Measurements from ENCODE around the gene TMEM256.

Gene TMEM256

GRCh38 chr17:7437369-7437863, 33.5 kb upstream of the TMEM256 start:
- H3K4me3 Mint-ChIP-seq: peak overlapping the region; percentile 90
- ATAC-seq: no peak
- H3K4me1 Mint-ChIP-seq: peaks cover 43% of the 10 kb centered on the region
- H3K36me3 Mint-ChIP-seq: peaks cover 21% of the 10 kb centered on the region
- no peaks in the 10 kb centered on the region for H3K9me3 Mint-ChIP-seq
- H3K27ac Mint-ChIP-seq: no peak overlapping the region
- H3K27me3 Mint-ChIP-seq: peaks cover 43% of the 10 kb centered on the region

- Mint-ChIP-seq H3K36me3 (peaks cover 21% of the 10 kb centered on the region), H3K4me3 (peak overlapping the region; percentile 90), H3K27ac (peak overlapping the region; percentile 81), H3K27me3 (peaks cover 36% of the 10 kb centered on the region), H3K9me3 (no peaks in the 10 kb centered on the region), H3K4me1 (peaks cover 43% of the 10 kb centered on the region)
- ATAC-seq: peak; percentile 68
Observed at GRCh38 chr17:7436556-7437368, 32.9 kb upstream of the TMEM256 start.

GRCh38 chr17:7435676-7436555, 32.0 kb upstream of the TMEM256 start:
- Mint-ChIP-seq H3K4me3 (peak overlapping the region; percentile 90), H3K27me3 (peaks cover 32% of the 10 kb centered on the region), H3K4me1 (peaks cover 43% of the 10 kb centered on the region), H3K36me3 (peaks cover 21% of the 10 kb centered on the region), H3K27ac (peak overlapping the region; percentile 81), H3K9me3 (no peaks in the 10 kb centered on the region)
- peak; percentile 37 for ATAC-seq

GRCh38 chr17:7432296-7432695, 28.4 kb upstream of the TMEM256 start:
- Mint-ChIP-seq H3K27ac (no peak overlapping the region), H3K4me1 (peaks cover 13% of the 10 kb centered on the region), H3K36me3 (peaks cover 6% of the 10 kb centered on the region), H3K27me3 (no peaks in the 10 kb centered on the region), H3K9me3 (no peaks in the 10 kb centered on the region), H3K4me3 (no peak overlapping the region)
- no peak for ATAC-seq

GRCh38 chr17:7431231-7431630, 27.3 kb upstream of the TMEM256 start:
- H3K4me3 Mint-ChIP-seq: no peak overlapping the region
- H3K36me3 Mint-ChIP-seq: no peaks in the 10 kb centered on the region
- H3K9me3 Mint-ChIP-seq: no peaks in the 10 kb centered on the region
- H3K27ac Mint-ChIP-seq: no peak overlapping the region
- ATAC-seq: no peak
- no peaks in the 10 kb centered on the region for H3K27me3 Mint-ChIP-seq
- H3K4me1 Mint-ChIP-seq: peaks cover 5% of the 10 kb centered on the region

GRCh38 chr17:7429722-7430121, 25.8 kb upstream of the TMEM256 start:
- H3K4me1 Mint-ChIP-seq: no peaks in the 10 kb centered on the region
- no peak overlapping the region for H3K27ac Mint-ChIP-seq
- H3K36me3 Mint-ChIP-seq: no peaks in the 10 kb centered on the region
- no peaks in the 10 kb centered on the region for H3K9me3 Mint-ChIP-seq
- ATAC-seq: peak; percentile 15
- no peak overlapping the region for H3K4me3 Mint-ChIP-seq
- no peaks in the 10 kb centered on the region for H3K27me3 Mint-ChIP-seq

DNA sequence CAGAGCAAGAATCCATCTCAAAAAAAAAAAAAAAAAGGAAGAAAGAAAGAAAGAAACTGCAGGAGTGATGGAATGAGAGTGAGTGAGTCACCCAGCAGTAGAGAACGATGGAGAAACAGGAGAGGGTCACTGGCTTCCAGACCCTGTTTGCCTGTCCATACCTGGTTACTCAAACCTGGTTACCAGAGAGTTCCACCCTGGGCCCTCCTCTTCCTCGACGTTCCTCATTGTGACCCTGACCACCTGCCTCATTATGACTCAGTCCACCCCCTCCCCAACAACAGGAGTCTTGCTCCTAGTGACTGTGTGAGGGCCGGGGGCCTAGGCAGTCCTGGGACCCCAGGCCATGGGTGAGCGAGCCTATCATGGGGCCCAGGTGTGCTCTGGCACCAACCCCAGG, 24.7 kb upstream of the TMEM256 start, which contains the start of gene SPEM3:
Gene SPEM3 (plus strand): TSS at position 301 of the 400 bp plus-strand sequence. CDS start 46 bp downstream, at position 347.
- no peak for ATAC-seq
- Mint-ChIP-seq H3K27ac (no peak within 1 kb of the TSS), H3K27me3 (no peaks in the 10 kb centered on the region), H3K36me3 (no peaks in the 10 kb centered on the region), H3K4me3 (no peak within 1 kb of the TSS), H3K4me1 (no peaks in the 10 kb centered on the region), H3K9me3 (no peaks in the 10 kb centered on the region)

GRCh38 chr17:7427549-7427948, 23.7 kb upstream of the TMEM256 start:
- Mint-ChIP-seq H3K36me3 (no peaks in the 10 kb centered on the region), H3K4me1 (no peaks in the 10 kb centered on the region), H3K9me3 (no peaks in the 10 kb centered on the region), H3K27ac (no peak overlapping the region), H3K4me3 (no peak overlapping the region), H3K27me3 (no peaks in the 10 kb centered on the region)
- no peak for ATAC-seq

- Mint-ChIP-seq H3K27me3 (no peaks in the 10 kb centered on the region), H3K9me3 (no peaks in the 10 kb centered on the region), H3K36me3 (no peaks in the 10 kb centered on the region), H3K4me1 (no peaks in the 10 kb centered on the region), H3K4me3 (no peak overlapping the region), H3K27ac (no peak overlapping the region)
- ATAC-seq: no peak
Observed at GRCh38 chr17:7426896-7427489, 23.1 kb upstream of the TMEM256 start.

DNA sequence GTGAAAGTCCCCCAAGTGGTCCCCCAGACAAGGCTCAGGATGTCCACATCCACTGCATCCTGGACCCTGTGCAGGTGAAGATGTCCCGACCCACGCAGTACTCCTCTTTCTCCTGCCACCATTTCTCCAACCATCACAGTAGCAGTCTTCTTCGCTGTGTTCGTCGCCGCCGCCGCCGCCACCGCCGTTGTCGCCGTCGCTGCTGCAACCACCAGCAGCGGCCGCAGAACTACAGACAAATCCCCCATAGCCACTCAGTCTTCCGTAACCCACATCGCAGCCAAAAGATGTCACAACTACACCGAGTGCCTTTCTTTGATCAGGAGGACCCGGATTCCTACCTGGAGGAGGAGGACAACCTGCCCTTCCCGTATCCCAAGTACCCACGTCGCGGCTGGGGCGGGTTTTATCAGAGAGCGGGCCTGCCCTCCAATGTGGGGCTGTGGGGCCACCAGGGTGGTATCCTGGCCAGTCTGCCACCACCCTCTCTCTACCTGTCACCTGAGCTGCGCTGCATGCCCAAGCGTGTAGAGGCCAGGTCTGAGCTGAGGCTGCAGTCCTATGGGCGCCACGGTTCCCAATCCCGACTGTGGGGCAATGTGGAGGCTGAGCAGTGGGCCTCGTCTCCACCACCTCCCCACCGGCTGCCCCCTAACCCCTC, 22.4 kb upstream of the TMEM256 start:
- no peak for ATAC-seq
- Mint-ChIP-seq H3K27me3 (no peaks in the 10 kb centered on the region), H3K4me1 (no peaks in the 10 kb centered on the region), H3K27ac (no peak overlapping the region), H3K36me3 (no peaks in the 10 kb centered on the region), H3K9me3 (no peaks in the 10 kb centered on the region), H3K4me3 (no peak overlapping the region)

- Mint-ChIP-seq H3K27ac (no peak overlapping the region), H3K27me3 (no peaks in the 10 kb centered on the region), H3K4me1 (no peaks in the 10 kb centered on the region), H3K36me3 (no peaks in the 10 kb centered on the region), H3K4me3 (no peak overlapping the region), H3K9me3 (no peaks in the 10 kb centered on the region)
- ATAC-seq: no peak
Observed at GRCh38 chr17:7425756-7426155, 21.9 kb upstream of the TMEM256 start.

DNA sequence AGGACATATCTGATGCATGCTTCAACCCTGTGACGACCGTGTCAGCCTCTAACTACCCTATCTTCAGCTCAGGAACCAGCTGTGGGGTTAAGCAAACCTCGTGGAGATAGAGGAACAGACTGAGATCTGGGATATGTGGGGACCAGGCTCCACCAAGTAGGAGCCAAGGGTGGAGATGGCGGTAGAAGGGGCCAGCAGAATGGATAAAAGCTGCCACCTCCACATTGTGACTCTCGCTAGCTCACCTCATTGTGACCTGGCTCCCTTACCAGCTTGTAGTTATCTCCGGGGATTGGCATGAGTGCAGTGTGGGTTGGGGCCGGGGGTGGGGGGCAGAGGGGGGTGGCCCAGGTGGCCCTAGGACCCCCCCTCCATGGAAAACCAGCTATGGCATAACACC, 21.4 kb upstream of the TMEM256 start, which contains the start of gene SPEM2:
Gene SPEM2 (plus strand): TSS at position 301 of the 400 bp plus-strand sequence. CDS start 73 bp downstream, at position 374.
- H3K27me3 Mint-ChIP-seq: no peaks in the 10 kb centered on the region
- no peaks in the 10 kb centered on the region for H3K4me1 Mint-ChIP-seq
- H3K9me3 Mint-ChIP-seq: no peaks in the 10 kb centered on the region
- H3K27ac Mint-ChIP-seq: no peak within 1 kb of the TSS
- H3K4me3 Mint-ChIP-seq: no peak within 1 kb of the TSS
- ATAC-seq: no peak
- H3K36me3 Mint-ChIP-seq: no peaks in the 10 kb centered on the region

DNA sequence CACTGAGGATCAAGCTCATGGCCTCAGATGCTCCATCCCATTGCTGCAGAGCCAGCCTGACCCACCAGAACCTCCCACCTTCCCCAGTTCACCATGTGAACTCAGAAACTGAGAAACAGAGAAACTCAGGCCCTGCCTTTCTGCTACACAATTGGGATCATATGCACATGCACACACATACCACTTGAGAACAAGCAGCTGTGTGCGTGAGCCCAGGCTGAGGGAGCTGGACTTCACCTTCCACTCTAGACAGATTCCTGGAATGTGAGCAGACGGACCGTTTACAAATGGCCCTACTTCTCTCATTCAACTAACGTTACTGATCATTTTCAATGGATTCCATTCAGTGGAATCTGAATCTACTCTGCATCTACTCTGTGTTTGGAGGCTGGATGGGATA, 19.8 kb upstream of the TMEM256 start:
- peaks cover 13% of the 10 kb centered on the region for H3K27me3 Mint-ChIP-seq
- no peaks in the 10 kb centered on the region for H3K9me3 Mint-ChIP-seq
- H3K4me1 Mint-ChIP-seq: no peaks in the 10 kb centered on the region
- ATAC-seq: no peak
- H3K36me3 Mint-ChIP-seq: no peaks in the 10 kb centered on the region
- H3K4me3 Mint-ChIP-seq: no peak overlapping the region
- H3K27ac Mint-ChIP-seq: no peak overlapping the region

DNA sequence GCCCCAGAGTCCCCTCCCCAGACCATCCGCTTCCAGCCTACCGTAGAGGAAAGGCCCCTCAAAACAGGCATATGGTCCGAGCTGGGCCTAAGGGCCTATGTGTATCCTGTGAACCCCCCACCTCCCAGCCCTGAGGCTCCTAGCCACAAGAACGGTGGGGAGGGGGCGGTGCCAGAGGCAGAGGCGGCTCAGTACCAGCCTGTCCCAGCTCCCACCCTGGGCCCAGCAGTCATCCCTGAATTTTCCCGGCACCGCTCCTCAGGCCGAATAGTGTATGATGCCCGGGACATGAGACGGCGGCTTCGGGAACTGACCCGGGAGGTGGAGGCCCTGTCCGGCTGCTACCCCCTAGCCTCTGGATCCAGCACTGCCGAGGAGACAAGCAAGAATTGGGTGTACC, 17.3 kb upstream of the TMEM256 start:
- no peak overlapping the region for H3K4me3 Mint-ChIP-seq
- H3K9me3 Mint-ChIP-seq: no peaks in the 10 kb centered on the region
- H3K27me3 Mint-ChIP-seq: peaks cover 18% of the 10 kb centered on the region
- no peaks in the 10 kb centered on the region for H3K4me1 Mint-ChIP-seq
- no peak for ATAC-seq
- H3K27ac Mint-ChIP-seq: no peak overlapping the region
- no peaks in the 10 kb centered on the region for H3K36me3 Mint-ChIP-seq
